K562 (cell line): ENCODE results near the gene ADK. TPM values are rescaled to one million over a fixed set of nuclear protein-coding genes. Genes with fewer than 3 reads are reported as not detected.
A peak's percentile ranks its signal among the peaks of the same experiment; 100 is the strongest.

ENCODE experiments used
- CEBPB ChIP-seq: fragments of 450-650 bp; IDR thresholded peaks from 2 replicates; pipeline ENCODE4 v1.6.1; 2016; ENCODE audit warnings: missing genetic modification characterization, missing compliant biosample characterization
- CREM ChIP-seq: IDR thresholded peaks from 2 replicates; pipeline ENCODE4 v1.6.1; 2014; ENCODE audit warnings: antibody characterized with exemption, low read depth
- FUS ChIP-seq: fragments of 200-400 bp; formaldehyde crosslinking; optimal IDR thresholded peaks from 2 replicates; pipeline ENCODE3; 2017; ENCODE audit warnings: low read depth, low read length
- GABPB1 ChIP-seq: sonication (generic); formaldehyde crosslinking; IDR thresholded peaks from 2 replicates; pipeline ENCODE4 v1.8.0; 2022; ENCODE audit warnings: mild to moderate bottlenecking, missing genetic modification reagents
- HNRNPLL ChIP-seq: fragments of 200-400 bp; formaldehyde crosslinking; IDR thresholded peaks from 2 replicates; pipeline ENCODE4 v1.6.1; 2017; ENCODE audit warnings: low read length, low read depth, mild to moderate bottlenecking; ENCODE audit not compliant: poor library complexity, severe bottlenecking
- NCOA6 ChIP-seq: fragments of 450-650 bp; IDR thresholded peaks from 2 replicates; pipeline ENCODE4 v1.6.1; 2017; ENCODE audit warnings: mild to moderate bottlenecking
- NFIX ChIP-seq: fragments of 250-450 bp; sonication (Bioruptor Pico); IDR thresholded peaks from 2 replicates; pipeline ENCODE4 v1.4.0; 2020; ENCODE audit warnings: low read depth, mild to moderate bottlenecking, moderate library complexity
- NR2C2 ChIP-seq, 2 experiments: fragments of 200-800 bp in 1 of 2; sonication (Bioruptor generic) in 1 of 2; sonication (generic) in 1 of 2; formaldehyde crosslinking in 1 of 2; IDR thresholded peaks; 2 replicates each; pipeline versions ENCODE4 v1.6.1 to v1.8.0; 2016 to 2022; ENCODE audit warnings: mild to moderate bottlenecking in 1 of 2, missing compliant biosample characterization in 1 of 2, missing genetic modification characterization in 1 of 2, missing genetic modification reagents in 1 of 2
- POLR2A ChIP-seq: fragments of 450-650 bp; conservative IDR thresholded peaks from 2 replicates; pipeline ENCODE4 v1.6.1; 2016
- RHOXF2B ChIP-seq: fragments of 250-450 bp; sonication (Bioruptor Pico); conservative IDR thresholded peaks from 2 replicates; pipeline ENCODE4 v1.5.1; 2021
- SIN3B ChIP-seq: fragments of 450-650 bp; IDR thresholded peaks from 2 replicates; pipeline ENCODE4 v1.6.1; 2017; ENCODE audit warnings: low read depth, mild to moderate bottlenecking, moderate library complexity
- STAT5A ChIP-seq: IDR thresholded peaks from 2 replicates; pipeline ENCODE4 v1.6.1; 2012; ENCODE audit warnings: low read length, inconsistent platforms, borderline replicate concordance
- XRCC3 ChIP-seq: fragments of 450-650 bp; IDR thresholded peaks from 2 replicates; pipeline ENCODE4 v1.6.1; 2017; ENCODE audit warnings: mild to moderate bottlenecking, moderate library complexity
- ZFP36 ChIP-seq: fragments of 150-350 bp; IDR thresholded peaks from 2 replicates; pipeline ENCODE4 v1.6.1; 2018; ENCODE audit warnings: low read length, low read depth; ENCODE audit not compliant: partially characterized antibody
- polyA plus RNA-seq, 8 experiments: library from polyadenylated mRNA; depleted of rRNA in 4 of 8; stranded (reverse) in 5 of 8; unstranded in 3 of 8; fragments of >200 nt; fragmentation: Nextera tagmentation in 2 of 8; fragmentation: Illumina TruSeq in 1 of 8; extraction: Ambion mirVana in 2 of 8; extraction: Trizol in 1 of 8; gene quantifications; 2 replicates each; pipeline versions ENCODE4 v1.2.1 to v1.2.3, GENCODE V29; 2011 to 2014; ENCODE audit warnings: inconsistent platforms in 1 of 8, missing spikeins in 1 of 8
- total RNA-seq, 7 experiments: library from RNA; depleted of rRNA in 6 of 7; stranded (reverse); fragments of >200 nt in 6 of 7; fragmentation: Illumina TruSeq in 2 of 7; extraction: Trizol in 2 of 7; gene quantifications; 2 replicates each; pipeline versions ENCODE4 v1.2.1 to v1.2.3, GENCODE V29; 2011 to 2021; ENCODE audit warnings: low replicate concordance in 1 of 7
- TF ChIP-seq, protein P1 (sequence below): fragments of 150-350 bp; conservative IDR thresholded peaks from 2 replicates; pipeline ENCODE4 v1.6.1; 2014; ENCODE audit warnings: low read length
- TF ChIP-seq, protein P2 (sequence below): IDR thresholded peaks from 3 replicates; pipeline ENCODE4 v1.6.1; 2011; ENCODE audit warnings: borderline replicate concordance, mild to moderate bottlenecking; ENCODE audit not compliant: insufficient read length, insufficient read depth
- TF ChIP-seq, protein P3 (sequence below), 2 experiments: fragments of 450-650 bp in 1 of 2; sonication (generic) in 1 of 2; formaldehyde crosslinking; conservative IDR thresholded peaks; 2 replicates each; pipeline versions ENCODE4 v1.4.0 to v1.8.1; 2020 to 2022; ENCODE audit warnings: mild to moderate bottlenecking in 1 of 2, missing genetic modification reagents in 1 of 2
- TF ChIP-seq, protein P4 (sequence below): sonication (generic); formaldehyde crosslinking; IDR thresholded peaks from 2 replicates; pipeline ENCODE4 v1.8.0; 2022; ENCODE audit warnings: mild to moderate bottlenecking, missing genetic modification reagents
- TF ChIP-seq, protein P5 (sequence below): fragments of 250-450 bp; sonication (Bioruptor Pico); IDR thresholded peaks from 2 replicates; pipeline ENCODE4 v1.8.0; 2022; ENCODE audit warnings: inconsistent platforms, mild to moderate bottlenecking, moderate library complexity, borderline replicate concordance
- TF ChIP-seq, protein P6 (sequence below): sonication (generic); formaldehyde crosslinking; IDR thresholded peaks from 2 replicates; pipeline ENCODE4 v1.8.0; 2022; ENCODE audit warnings: mild to moderate bottlenecking, low read depth, missing genetic modification reagents

Gene ADK
- total and polyA plus RNA-seq, 9 of the 15 experiments (the other 6 are each of a cell fraction or from before 2014, with no cell fraction given) = 54.2 to 97.8 (median 73.6) TPM

DNA sequence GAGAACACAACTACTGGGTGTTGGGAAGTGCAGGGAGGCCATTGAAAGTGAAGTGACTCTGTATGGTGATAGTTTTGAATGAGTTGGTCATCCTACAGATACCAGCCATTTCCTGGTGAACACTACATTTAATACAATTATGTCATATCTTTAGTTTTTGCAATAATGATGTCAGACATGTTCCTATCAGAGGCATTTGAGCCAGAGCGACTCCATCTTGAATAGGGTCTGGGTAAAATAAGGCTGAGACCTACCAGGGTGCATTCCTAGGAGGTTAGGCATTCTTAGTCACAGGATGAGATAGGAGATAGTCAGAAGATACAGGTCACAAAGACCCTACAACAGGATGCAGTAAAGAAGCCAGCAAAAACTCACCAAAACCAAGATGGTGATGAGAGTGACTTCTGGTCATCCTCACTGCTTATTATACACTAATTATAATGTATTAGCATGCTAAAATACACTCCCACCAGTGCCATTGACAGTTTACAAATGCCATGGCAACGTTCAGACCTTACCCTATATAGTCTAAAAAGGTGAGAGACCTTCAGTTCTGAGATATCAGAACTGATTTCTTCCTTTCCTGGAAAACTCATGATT lies 28.2 kb downstream of the ADK start (continued):
- TF ChIP-seq, protein P1, sequence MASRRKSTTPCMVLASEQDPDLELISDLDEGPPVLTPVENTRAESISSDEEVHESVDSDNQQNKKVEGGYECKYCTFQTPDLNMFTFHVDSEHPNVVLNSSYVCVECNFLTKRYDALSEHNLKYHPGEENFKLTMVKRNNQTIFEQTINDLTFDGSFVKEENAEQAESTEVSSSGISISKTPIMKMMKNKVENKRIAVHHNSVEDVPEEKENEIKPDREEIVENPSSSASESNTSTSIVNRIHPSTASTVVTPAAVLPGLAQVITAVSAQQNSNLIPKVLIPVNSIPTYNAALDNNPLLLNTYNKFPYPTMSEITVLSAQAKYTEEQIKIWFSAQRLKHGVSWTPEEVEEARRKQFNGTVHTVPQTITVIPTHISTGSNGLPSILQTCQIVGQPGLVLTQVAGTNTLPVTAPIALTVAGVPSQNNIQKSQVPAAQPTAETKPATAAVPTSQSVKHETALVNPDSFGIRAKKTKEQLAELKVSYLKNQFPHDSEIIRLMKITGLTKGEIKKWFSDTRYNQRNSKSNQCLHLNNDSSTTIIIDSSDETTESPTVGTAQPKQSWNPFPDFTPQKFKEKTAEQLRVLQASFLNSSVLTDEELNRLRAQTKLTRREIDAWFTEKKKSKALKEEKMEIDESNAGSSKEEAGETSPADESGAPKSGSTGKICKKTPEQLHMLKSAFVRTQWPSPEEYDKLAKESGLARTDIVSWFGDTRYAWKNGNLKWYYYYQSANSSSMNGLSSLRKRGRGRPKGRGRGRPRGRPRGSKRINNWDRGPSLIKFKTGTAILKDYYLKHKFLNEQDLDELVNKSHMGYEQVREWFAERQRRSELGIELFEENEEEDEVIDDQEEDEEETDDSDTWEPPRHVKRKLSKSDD = no peak
- TF ChIP-seq POLR2A = no peak
- TF ChIP-seq, protein P2, sequence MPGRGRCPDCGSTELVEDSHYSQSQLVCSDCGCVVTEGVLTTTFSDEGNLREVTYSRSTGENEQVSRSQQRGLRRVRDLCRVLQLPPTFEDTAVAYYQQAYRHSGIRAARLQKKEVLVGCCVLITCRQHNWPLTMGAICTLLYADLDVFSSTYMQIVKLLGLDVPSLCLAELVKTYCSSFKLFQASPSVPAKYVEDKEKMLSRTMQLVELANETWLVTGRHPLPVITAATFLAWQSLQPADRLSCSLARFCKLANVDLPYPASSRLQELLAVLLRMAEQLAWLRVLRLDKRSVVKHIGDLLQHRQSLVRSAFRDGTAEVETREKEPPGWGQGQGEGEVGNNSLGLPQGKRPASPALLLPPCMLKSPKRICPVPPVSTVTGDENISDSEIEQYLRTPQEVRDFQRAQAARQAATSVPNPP = no peak
- TF ChIP-seq, protein P3, sequence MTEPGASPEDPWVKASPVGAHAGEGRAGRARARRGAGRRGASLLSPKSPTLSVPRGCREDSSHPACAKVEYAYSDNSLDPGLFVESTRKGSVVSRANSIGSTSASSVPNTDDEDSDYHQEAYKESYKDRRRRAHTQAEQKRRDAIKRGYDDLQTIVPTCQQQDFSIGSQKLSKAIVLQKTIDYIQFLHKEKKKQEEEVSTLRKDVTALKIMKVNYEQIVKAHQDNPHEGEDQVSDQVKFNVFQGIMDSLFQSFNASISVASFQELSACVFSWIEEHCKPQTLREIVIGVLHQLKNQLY (CRISPR knock-in tag; conservative IDR thresholded peaks at IDR 0.05) = no peak
- TF ChIP-seq ZFP36 = no peak
- TF ChIP-seq NR2C2 (CRISPR knock-in tag; IDR thresholded peaks at IDR 0.05) = no peak
- peak; percentile 54; the same call in 1 of the 2 replicates for TF ChIP-seq NR2C2 (tag; IDR thresholded peaks at IDR 0.05)
- TF ChIP-seq FUS = no peak
- no peak for TF ChIP-seq SIN3B
- no peak for TF ChIP-seq STAT5A
- TF ChIP-seq, protein P4, sequence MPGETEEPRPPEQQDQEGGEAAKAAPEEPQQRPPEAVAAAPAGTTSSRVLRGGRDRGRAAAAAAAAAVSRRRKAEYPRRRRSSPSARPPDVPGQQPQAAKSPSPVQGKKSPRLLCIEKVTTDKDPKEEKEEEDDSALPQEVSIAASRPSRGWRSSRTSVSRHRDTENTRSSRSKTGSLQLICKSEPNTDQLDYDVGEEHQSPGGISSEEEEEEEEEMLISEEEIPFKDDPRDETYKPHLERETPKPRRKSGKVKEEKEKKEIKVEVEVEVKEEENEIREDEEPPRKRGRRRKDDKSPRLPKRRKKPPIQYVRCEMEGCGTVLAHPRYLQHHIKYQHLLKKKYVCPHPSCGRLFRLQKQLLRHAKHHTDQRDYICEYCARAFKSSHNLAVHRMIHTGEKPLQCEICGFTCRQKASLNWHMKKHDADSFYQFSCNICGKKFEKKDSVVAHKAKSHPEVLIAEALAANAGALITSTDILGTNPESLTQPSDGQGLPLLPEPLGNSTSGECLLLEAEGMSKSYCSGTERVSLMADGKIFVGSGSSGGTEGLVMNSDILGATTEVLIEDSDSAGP (CRISPR knock-in tag) = no peak
- TF ChIP-seq RHOXF2B (CRISPR knock-in tag) = no peak
- no peak for TF ChIP-seq CREM
- TF ChIP-seq, protein P5, sequence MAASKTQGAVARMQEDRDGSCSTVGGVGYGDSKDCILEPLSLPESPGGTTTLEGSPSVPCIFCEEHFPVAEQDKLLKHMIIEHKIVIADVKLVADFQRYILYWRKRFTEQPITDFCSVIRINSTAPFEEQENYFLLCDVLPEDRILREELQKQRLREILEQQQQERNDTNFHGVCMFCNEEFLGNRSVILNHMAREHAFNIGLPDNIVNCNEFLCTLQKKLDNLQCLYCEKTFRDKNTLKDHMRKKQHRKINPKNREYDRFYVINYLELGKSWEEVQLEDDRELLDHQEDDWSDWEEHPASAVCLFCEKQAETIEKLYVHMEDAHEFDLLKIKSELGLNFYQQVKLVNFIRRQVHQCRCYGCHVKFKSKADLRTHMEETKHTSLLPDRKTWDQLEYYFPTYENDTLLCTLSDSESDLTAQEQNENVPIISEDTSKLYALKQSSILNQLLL (CRISPR knock-in tag) = no peak
- TF ChIP-seq CEBPB (tag) = no peak
- TF ChIP-seq GABPB1 (CRISPR knock-in tag) = no peak
- no peak for TF ChIP-seq NCOA6
- TF ChIP-seq, protein P6, sequence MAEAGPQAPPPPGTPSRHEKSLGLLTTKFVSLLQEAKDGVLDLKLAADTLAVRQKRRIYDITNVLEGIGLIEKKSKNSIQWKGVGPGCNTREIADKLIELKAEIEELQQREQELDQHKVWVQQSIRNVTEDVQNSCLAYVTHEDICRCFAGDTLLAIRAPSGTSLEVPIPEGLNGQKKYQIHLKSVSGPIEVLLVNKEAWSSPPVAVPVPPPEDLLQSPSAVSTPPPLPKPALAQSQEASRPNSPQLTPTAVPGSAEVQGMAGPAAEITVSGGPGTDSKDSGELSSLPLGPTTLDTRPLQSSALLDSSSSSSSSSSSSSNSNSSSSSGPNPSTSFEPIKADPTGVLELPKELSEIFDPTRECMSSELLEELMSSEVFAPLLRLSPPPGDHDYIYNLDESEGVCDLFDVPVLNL (CRISPR knock-in tag) = no peak
- peak; percentile 32; the same call in 1 of the 2 replicates for TF ChIP-seq NFIX
- no peak for TF ChIP-seq HNRNPLL
- no peak for TF ChIP-seq XRCC3
